H1 (cell line): Measurements from ENCODE around the gene ATP11A. TPM values are rescaled to one million over a fixed set of nuclear protein-coding genes. Genes with fewer than 3 reads are reported as not detected.

Source experiments
- CTCF ChIA-PET: fragments of 300-600 bp; sonication (Branson Sonifier 250); formaldehyde crosslinking; loops from one replicate; lab custom pipeline; 2021; ENCODE audit not compliant: partially characterized antibody; lab: Charles Lee
- POLR2A ChIA-PET: fragments of 300-600 bp; sonication (Branson Sonifier 250); formaldehyde crosslinking; loops from one replicate; lab custom pipeline; 2021; ENCODE audit warnings: inconsistent platforms; ENCODE audit not compliant: partially characterized antibody; lab: Charles Lee
- DNase-seq, 2 experiments: peaks; one replicate each; pipeline versions ENCODE4 v3.0.0 to v3.0.0-alpha.2; 2010 to 2022; ENCODE audit warnings: low spot score in 2 of 2, low read depth in 1 of 2, mixed read lengths in 1 of 2
- FAIRE-seq: peaks from 2 replicates; lab custom pipeline; 2011; peaks lifted over from hg19 to GRCh38; lab: Jason Lieb, UNC
- H2AFZ ChIP-seq: 2 replicates; pipeline ENCODE4 v1.8.1; 2012; ENCODE audit warnings: low read length, inconsistent platforms
- H2AK5ac ChIP-seq: 2 replicates; pipeline ENCODE4 v1.6.1; 2013; ENCODE audit warnings: low read depth, low read length
- H2BK120ac ChIP-seq: replicated peaks from 2 replicates; pipeline ENCODE3; 2013; ENCODE audit warnings: low read depth, low read length, inconsistent platforms
- H2BK12ac ChIP-seq: 2 replicates; pipeline ENCODE4 v1.6.1; 2013; ENCODE audit warnings: low read depth, low read length
- H2BK15ac ChIP-seq: 2 replicates; pipeline ENCODE4 v1.6.1; 2013; ENCODE audit warnings: low read length
- H2BK20ac ChIP-seq: 2 replicates; pipeline ENCODE4 v1.6.1; 2013; ENCODE audit warnings: low read length
- H2BK5ac ChIP-seq: 2 replicates; pipeline ENCODE4 v1.6.1; 2013; ENCODE audit warnings: low read depth, low read length
- H3K14ac ChIP-seq: 2 replicates; pipeline ENCODE4 v1.6.1; 2013; ENCODE audit warnings: inconsistent platforms; ENCODE audit not compliant: insufficient read length
- H3K18ac ChIP-seq: 2 replicates; pipeline ENCODE4 v1.6.1; 2013; ENCODE audit warnings: low read length; ENCODE audit errors: extremely low read depth
- H3K23ac ChIP-seq: 2 replicates; pipeline ENCODE4 v1.6.1; 2013; ENCODE audit warnings: inconsistent platforms; ENCODE audit not compliant: insufficient read length
- H3K23me2 ChIP-seq: 2 replicates; pipeline ENCODE4 v1.6.1; 2013; ENCODE audit warnings: low read depth, low read length
- H3K27ac ChIP-seq: 2 replicates; pipeline ENCODE4 v1.6.1; 2011; ENCODE audit warnings: low read depth, low read length, inconsistent platforms
- H3K27me3 ChIP-seq, 4 experiments: replicated peaks in 1 of 4; 1 replicate in 1 of 4; 2 replicates in 3 of 4; pipeline versions ENCODE4 v1.6.1 to v1.8.1; 2011 to 2013; ENCODE audit warnings: low read length in 3 of 4, mild to moderate bottlenecking in 3 of 4, inconsistent platforms in 2 of 4, mixed read lengths in 2 of 4, moderate library complexity in 1 of 4; ENCODE audit not compliant: control insufficient read depth in 3 of 4, insufficient read depth in 3 of 4; ENCODE audit errors: extremely low read depth in 1 of 4
- H3K36me3 ChIP-seq, 4 experiments: 2 replicates each; pipeline versions ENCODE4 v1.6.1 to v1.8.1; 2011 to 2013; ENCODE audit warnings: mild to moderate bottlenecking in 4 of 4, low read length in 3 of 4, moderate library complexity in 2 of 4, control low read depth in 1 of 4, inconsistent platforms in 1 of 4; ENCODE audit not compliant: insufficient read depth in 4 of 4, control insufficient read depth in 2 of 4
- H3K4ac ChIP-seq: replicated peaks from 2 replicates; pipeline ENCODE3; 2013; ENCODE audit warnings: low read length, low read depth, mixed read lengths, inconsistent platforms; ENCODE audit not compliant: insufficient read length
- H3K4me1 ChIP-seq, 4 experiments: replicated peaks in 1 of 4; 1 replicate in 1 of 4; 2 replicates in 3 of 4; pipeline versions ENCODE4 v1.6.1 to v1.8.1; 2011 to 2013; ENCODE audit warnings: low read length in 3 of 4, inconsistent platforms in 2 of 4, mixed read lengths in 1 of 4; ENCODE audit not compliant: insufficient read depth in 4 of 4, control insufficient read depth in 3 of 4
- H3K4me2 ChIP-seq, 2 experiments: 2 replicates each; pipeline versions ENCODE4 v1.6.1 to v1.8.1; 2011 to 2013; ENCODE audit warnings: low read depth in 2 of 2, low read length in 2 of 2, control low read depth in 1 of 2, inconsistent platforms in 1 of 2, mild to moderate bottlenecking in 1 of 2; ENCODE audit not compliant: insufficient read depth in 1 of 2
- H3K4me3 ChIP-seq, 4 experiments: fragments of 200-600, 300-600 bp in 1 of 4; sonication (generic), shearing (Covaris generic), sonication (Bioruptor Twin) in 1 of 4; 2 replicates each; pipeline versions ENCODE4 v1.5.1 to v1.8.1; 2011 to 2016; ENCODE audit warnings: low read length in 4 of 4, low read depth in 3 of 4, control low read depth in 2 of 4, inconsistent platforms in 2 of 4, mild to moderate bottlenecking in 2 of 4, mixed read lengths in 1 of 4, moderate library complexity in 1 of 4; ENCODE audit not compliant: insufficient read depth in 2 of 4; ENCODE audit errors: extremely low read depth in 1 of 4
- H3K56ac ChIP-seq: replicated peaks from 2 replicates; pipeline ENCODE3; 2013; ENCODE audit warnings: low read depth, mild to moderate bottlenecking, mixed read lengths, low read length, inconsistent platforms; ENCODE audit not compliant: insufficient read length
- H3K79me1 ChIP-seq: 2 replicates; pipeline ENCODE4 v1.6.1; 2013; ENCODE audit warnings: low read depth, low read length, control low read depth
- H3K79me2 ChIP-seq, 2 experiments: 2 replicates each; pipeline versions ENCODE4 v1.6.1 to v1.8.1; 2012 to 2013; ENCODE audit warnings: low read length in 2 of 2, mild to moderate bottlenecking in 2 of 2, inconsistent platforms in 1 of 2; ENCODE audit not compliant: insufficient read depth in 2 of 2, control insufficient read depth in 1 of 2
- H3K9ac ChIP-seq, 4 experiments: replicated peaks in 1 of 4; 1 replicate in 1 of 4; 2 replicates in 3 of 4; pipeline versions ENCODE4 v1.6.1 to v1.8.1; 2011 to 2013; ENCODE audit warnings: low read depth in 3 of 4, low read length in 3 of 4, control low read depth in 2 of 4, mild to moderate bottlenecking in 2 of 4, moderate library complexity in 2 of 4, inconsistent platforms in 1 of 4; ENCODE audit errors: extremely low read depth in 1 of 4
- H3K9me3 ChIP-seq, 2 experiments: 2 replicates each; pipeline versions ENCODE4 v1.6.1 to v1.8.1; 2012 to 2013; ENCODE audit warnings: mild to moderate bottlenecking in 2 of 2, moderate library complexity in 2 of 2, control low read depth in 1 of 2, inconsistent platforms in 1 of 2, low read depth in 1 of 2, low read length in 1 of 2, mixed read lengths in 1 of 2; ENCODE audit not compliant: insufficient read depth in 2 of 2
- H4K20me1 ChIP-seq, 2 experiments: replicated peaks in 1 of 2; 2 replicates each; pipeline versions ENCODE3 to v1.8.1; 2011 to 2013; ENCODE audit warnings: inconsistent platforms in 2 of 2, low read length in 2 of 2, mild to moderate bottlenecking in 1 of 2; ENCODE audit not compliant: insufficient read depth in 2 of 2, control insufficient read depth in 1 of 2
- H4K5ac ChIP-seq: 2 replicates; pipeline ENCODE4 v1.6.1; 2013; ENCODE audit warnings: low read length, low read depth, mixed read lengths, inconsistent platforms; ENCODE audit not compliant: insufficient read length
- H4K8ac ChIP-seq: 2 replicates; pipeline ENCODE4 v1.8.0; 2013; ENCODE audit warnings: mild to moderate bottlenecking, moderate library complexity, low read length, inconsistent platforms; ENCODE audit not compliant: insufficient read depth; ENCODE audit errors: extremely low read depth
- H4K91ac ChIP-seq: replicated peaks from 2 replicates; pipeline ENCODE3; 2013; ENCODE audit warnings: low read length, mixed read lengths, inconsistent platforms; ENCODE audit not compliant: insufficient read length
- BACH1 ChIP-seq: IDR thresholded peaks from 2 replicates; pipeline ENCODE4 v1.6.1; 2012; ENCODE audit warnings: low read length, improper control_type of control experiment
- BCL11A ChIP-seq, 2 experiments: IDR thresholded peaks; one replicate each; pipeline ENCODE4 v1.6.1; 2011; ENCODE audit warnings: low read depth in 2 of 2, low read length in 2 of 2, mild to moderate bottlenecking in 2 of 2
- EGR1 ChIP-seq: IDR thresholded peaks from 2 replicates; pipeline ENCODE4 v1.6.1; 2011; ENCODE audit warnings: low read depth, low read length, borderline replicate concordance
- GABPA ChIP-seq: IDR thresholded peaks from 2 replicates; pipeline ENCODE4 v1.6.1; 2011; ENCODE audit warnings: mild to moderate bottlenecking, low read length, moderate library complexity, borderline replicate concordance; ENCODE audit not compliant: insufficient read depth
- JUN ChIP-seq: IDR thresholded peaks from 2 replicates; pipeline ENCODE4 v1.6.1; 2011; ENCODE audit warnings: low read depth, mild to moderate bottlenecking, improper control_type of control experiment, low read length
- WGBS, 2 experiments: shearing (Covaris generic) in 1 of 2; methylation state at CpG; one replicate each; pipeline versions ENCODE4 v1.1.6 to v1.1.7; 2013 to 2015; ENCODE audit warnings: low lambda C conversion rate in 2 of 2, mixed read lengths in 2 of 2, inconsistent platforms in 1 of 2, low coverage in 1 of 2, missing lambda C conversion rate in 1 of 2; ENCODE audit not compliant: insufficient replicate concordance in 2 of 2, insufficient coverage in 1 of 2, insufficient read length in 1 of 2; ENCODE audit errors: extremely low coverage in 1 of 2, missing lambda C conversion rate in 1 of 2; 5-methylcytosine and 5-hydroxymethylcytosine counted together
- polyA plus RNA-seq, 7 experiments: library from polyadenylated mRNA; depleted of rRNA in 3 of 7; stranded (reverse) in 5 of 7; unstranded in 2 of 7; fragments of >200 nt in 5 of 7; fragments of 200-250 nt in 2 of 7; gene quantifications; 1 replicate in 5 of 7; 2 replicates in 1 of 7; 4 replicates in 1 of 7; pipeline versions ENCODE4 v1.2.1 to v1.2.3, GENCODE V29; 2011 to 2013; ENCODE audit warnings: missing spikeins in 2 of 7, mixed read lengths in 2 of 7
- total RNA-seq: library from RNA; stranded (reverse); fragmentation: NEBNext Ultra II Directional; extraction: Animal tissue kit (Norgen Biotek cat#: 25700); gene quantifications from 2 replicates; pipeline ENCODE4 v1.2.1, GENCODE V29; 2021

ATP11A gene
- total and polyA plus RNA-seq, 2 of the 8 experiments (the other 6 are each of a cell fraction or from before 2014, with no cell fraction given), result 28.8 to 72.9 TPM

GRCh38 chr13:112784811-112785482, 95.1 kb downstream of the ATP11A start:
- Histone ChIP-seq H2BK20ac (no peak overlapping the region), H4K8ac (peak overlapping the region; percentile 83), H2AK5ac (no peak overlapping the region), H3K14ac (no peak overlapping the region), H3K79me1 (peaks cover 10% of the 10 kb centered on the region; the same call in 1 of the 2 replicates), H3K23ac (no peak overlapping the region), H4K20me1 (peaks cover 0 to 3% of the 10 kb centered on the region in 2 experiments), H3K18ac (no peak overlapping the region), H2AFZ (no peak overlapping the region), H3K23me2 (no peaks in the 10 kb centered on the region), H4K91ac (no peak overlapping the region), H3K27ac (no peak overlapping the region), H3K4me3 (no peak overlapping the region), H3K79me2 (peaks cover 0 to 29% of the 10 kb centered on the region in 2 experiments; a peak in 2 of 4 replicates), H3K27me3 (no peaks in the 10 kb centered on the region; a peak in 1 of 7 replicates), H2BK15ac (no peak overlapping the region), H3K4ac (no peak overlapping the region), H4K5ac (no peak overlapping the region), H2BK12ac (no peak overlapping the region), H3K9me3 (peaks cover 0 to 10% of the 10 kb centered on the region in 2 experiments; a peak in 1 of 4 replicates), H2BK5ac (no peak overlapping the region), H3K56ac (no peak overlapping the region), H3K9ac (no peak overlapping the region), H3K4me2 (no peak overlapping the region), H2BK120ac (no peak overlapping the region), H3K36me3 (peaks cover 0 to 26% (median 3%) of the 10 kb centered on the region in 4 experiments; a peak in 5 of 8 replicates), H3K4me1 (peaks cover 3 to 18% (median 11%) of the 10 kb centered on the region in 4 experiments)
- FAIRE-seq, result no peak
- peak in 1 of 2 experiments; percentile 41 for DNase-seq
- ChIA-PET POLR2A (interaction anchor here (2.0 kb wide), 1 partner anchor 101 kb away, joined by 4 read pairs; no protein-coding TSS in a partner anchor), CTCF (interaction anchor here (2.3 kb wide), 1 partner anchor 145 kb away, joined by 9 read pairs; no protein-coding TSS in a partner anchor)
- WGBS, 2 experiments, result 96% methylated on average over 28 of the region's 29 CpGs; no CpG with 5 or more reads in 1 of the 2 experiments
- TF ChIP-seq EGR1 (no peak), GABPA (no peak), JUN (no peak), BCL11A (IDR thresholded peaks at IDR 0.05; ENCODE audit: low read depth in 2 of 2, low read length in 2 of 2) (no peak), BACH1 (no peak)
